NK-92 (cell line): ENCODE measurements around the gene OSBPL2.
A peak's percentile ranks its signal among the peaks of the same experiment; 100 is the strongest.

Experiments
- DNase-seq: peaks from one replicate; lab custom pipeline; 2025; ENCODE audit not compliant: unreplicated experiment; lab: John Stamatoyannopoulos, UW

OSBPL2 gene

DNA sequence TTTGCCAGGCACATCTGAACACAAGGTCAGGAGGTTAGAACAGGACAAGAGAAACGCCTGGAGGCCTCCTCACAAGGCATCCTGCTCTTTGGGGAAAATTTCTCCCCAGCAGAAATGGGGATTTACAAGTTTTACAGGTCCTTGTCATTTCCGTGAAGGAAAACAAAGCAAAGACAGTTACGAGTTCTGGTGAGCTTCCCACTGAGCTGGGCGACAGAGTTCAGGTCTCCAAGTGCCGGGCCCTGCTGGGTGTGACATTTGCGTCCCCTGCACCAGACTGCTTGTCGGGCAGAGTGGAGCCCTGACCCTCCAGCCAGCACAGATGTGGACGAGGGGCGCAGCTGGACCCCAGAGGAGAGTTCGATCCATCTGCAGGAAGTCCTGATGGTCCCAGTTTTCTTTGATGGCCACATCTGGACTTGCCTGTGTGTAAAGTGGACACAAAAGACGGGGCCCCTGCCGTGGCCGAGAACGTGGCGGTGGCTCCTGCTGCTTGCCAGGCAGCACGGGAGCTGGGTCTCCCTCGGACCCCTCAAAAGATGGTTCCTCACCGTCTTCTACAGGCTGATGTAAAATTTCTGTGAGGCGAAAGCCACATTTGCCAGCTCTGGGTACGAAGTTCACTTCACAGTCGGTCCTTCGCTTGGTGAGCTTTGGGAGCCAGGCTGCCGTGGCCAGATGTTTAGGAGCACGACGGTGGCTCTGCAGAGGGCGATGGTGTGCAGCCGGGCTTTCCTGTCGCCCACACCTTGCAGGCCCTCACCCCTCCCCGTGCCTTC is 59.3 kb downstream of the OSBPL2 start:
- no peak for DNase-seq

DNA sequence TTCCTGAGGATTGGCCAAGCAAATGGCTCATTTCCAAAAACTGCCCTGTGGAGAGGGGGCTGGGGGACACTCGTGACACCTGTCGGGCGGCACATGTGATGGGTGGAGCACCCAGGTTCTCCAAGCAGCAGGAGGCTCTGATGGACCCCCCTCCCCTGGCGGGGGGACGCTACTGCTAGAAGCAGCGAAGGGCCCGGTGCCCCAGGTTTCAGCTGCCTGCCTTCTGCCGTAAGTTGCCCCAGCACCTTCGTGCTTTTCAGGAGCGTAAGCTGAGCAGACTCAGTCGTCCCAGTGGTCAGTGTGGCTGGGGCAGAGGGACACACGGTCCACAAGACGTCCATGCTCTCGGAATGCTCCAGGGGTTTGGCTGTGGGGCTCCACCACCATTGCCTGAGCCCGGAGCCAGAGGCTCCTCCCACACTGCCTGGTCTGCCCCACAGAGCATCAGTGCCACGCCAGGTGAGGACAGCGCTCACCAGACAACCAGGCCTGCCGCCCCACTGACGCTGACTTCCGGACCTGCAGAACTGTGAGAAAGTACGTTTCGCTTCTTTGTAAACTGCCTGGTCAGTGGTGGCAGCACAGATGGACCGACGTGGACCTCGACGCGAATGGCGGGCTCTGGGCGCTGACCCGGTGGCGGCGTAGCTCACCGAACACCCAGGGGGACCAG is 60.4 kb downstream of the OSBPL2 start:
- no peak for DNase-seq

DNA sequence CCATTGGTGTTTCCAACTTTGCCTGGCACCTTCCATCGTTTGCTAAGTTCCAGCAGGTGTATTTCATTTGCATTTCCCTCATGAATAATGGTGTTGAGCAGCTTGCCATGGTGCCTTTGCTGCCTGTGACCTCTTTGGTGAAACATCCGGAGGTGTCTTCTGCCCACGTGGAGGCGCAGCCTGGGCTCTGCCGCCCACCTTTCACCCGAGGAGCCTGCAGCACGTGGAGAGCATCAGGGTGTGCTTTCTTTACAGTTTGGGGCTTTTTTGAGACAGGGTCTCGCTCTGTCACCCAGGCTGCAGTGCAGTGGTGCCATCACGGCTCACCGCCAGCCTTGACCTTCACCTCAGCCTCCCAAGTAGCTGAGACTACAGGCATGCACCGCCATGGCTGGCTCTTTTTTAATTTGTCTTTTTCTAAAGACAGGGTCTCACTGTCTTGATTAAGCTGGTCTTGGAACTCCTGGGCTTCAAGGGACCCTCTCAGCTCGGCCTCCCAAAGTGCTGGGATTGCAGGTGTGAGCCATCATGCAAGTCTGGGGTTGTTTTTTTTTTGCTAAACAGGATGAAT is 61.4 kb downstream of the OSBPL2 start:
- no peak for DNase-seq

DNA sequence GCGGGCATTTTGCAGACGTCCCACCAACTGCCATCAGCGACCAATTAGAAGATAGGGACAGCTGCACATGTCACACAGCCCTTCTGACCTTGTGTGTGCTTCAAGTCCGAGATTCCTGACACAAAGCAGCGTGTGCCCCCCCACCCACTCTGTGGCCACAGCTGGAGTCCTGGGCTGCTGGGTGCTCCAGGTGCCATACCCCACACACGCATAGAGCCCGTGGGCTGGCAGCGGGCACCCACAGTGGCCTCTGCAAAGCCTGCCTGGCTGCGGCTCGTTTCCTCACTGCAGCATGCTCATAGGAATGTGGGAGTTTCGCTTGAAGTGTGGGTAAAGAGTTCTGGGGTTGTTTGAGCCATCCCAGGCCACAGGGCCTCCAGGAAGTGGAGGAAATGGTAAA is 62.0 kb downstream of the OSBPL2 start:
- DNase-seq = no peak

DNA sequence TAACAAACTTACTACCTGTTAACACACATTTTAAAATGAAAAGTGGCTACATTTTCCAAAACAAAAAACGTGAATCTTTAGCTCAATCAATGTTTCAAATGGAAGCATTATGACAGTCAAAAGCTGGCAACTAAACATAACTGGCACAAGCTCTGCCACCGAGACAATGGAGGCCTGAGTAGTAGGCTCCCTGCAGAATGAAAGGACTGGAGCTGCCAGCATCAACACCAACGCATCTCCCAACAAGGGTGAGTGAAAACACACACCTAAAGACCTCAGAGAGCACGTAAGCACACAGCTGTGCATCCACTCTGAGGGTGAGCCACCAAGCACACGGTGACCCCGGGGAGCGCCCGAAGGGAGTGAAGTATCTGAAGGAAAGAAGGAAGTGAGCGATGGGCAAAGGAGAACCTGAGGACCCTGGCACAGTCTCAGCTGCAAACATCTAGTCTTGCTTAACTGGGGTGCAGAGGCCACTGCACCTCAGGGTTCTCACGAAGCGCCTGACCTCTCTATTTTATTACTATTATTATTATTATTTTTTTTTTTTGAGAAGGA is 62.9 kb downstream of the OSBPL2 start:
- DNase-seq = no peak

DNA sequence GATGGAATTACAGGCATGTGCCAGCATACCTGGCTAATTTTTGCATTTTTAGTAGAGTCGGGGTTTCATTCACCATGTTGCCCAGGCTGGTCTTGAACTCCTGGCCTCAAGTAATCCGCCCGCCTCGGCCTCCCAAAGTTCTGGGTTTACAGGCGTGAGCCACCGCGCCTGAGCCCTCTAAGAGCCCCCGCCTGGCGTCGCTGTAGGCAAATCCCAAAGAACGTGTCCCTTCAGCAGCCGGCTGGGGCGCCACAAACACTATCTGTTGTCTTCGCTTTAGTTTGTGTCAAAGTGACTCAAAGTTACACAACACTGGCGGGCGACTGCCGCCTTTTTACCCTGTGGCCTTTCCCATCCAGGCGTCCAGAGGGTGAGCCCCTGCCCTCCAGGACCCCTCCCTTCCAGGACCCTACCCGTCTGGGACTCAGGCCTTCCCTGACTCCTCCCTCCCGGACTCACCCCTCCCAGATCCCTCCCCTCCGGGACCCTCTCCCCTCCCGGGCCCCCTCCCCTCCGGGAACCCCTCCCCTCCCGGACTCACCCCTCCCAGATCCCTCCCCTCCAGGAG is 63.5 kb downstream of the OSBPL2 start:
- DNase-seq = peak; percentile 25

DNA sequence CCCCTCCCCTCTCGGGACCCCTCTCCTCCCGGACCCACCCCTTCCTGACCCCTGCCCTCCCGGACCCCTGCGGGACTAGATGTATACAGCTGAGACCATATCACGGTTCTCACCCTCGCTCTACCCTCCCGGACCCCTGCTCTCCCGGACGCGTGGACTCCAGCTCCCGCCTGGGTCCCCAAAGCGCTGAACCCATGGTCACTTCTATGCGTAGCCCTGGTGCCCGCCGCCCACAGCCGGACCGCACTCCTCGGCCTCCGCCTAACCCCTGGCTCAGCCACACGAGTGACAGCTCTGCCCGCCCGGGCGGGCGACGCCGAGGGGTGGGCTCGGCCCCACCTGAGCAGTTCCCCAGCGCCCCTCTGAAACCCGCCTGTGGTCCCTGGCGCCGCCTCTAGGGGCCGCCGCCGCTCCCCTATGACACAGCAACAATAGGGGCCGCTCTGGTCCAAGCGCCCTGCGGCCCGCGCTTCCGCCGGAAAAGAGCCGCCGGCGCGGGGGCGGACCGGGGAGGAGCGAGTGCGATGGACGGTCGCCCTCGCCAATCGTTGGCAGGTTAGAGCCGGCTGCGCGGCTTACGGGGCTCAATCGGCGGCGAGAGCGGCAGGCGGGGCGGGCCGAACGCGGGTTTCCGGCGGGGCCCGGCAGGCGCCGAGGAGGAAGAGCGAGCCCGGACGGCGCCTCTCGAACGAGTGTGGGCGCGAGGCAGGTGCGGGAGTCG is 64.2 kb downstream of the OSBPL2 start, which contains the start of gene ADRM1:
TSS of gene ADRM1 (plus strand) at position 657 of the 721 bp plus-strand sequence. CDS start 572 bp downstream, outside the sequence.
- peak; percentile 70 for DNase-seq

DNA sequence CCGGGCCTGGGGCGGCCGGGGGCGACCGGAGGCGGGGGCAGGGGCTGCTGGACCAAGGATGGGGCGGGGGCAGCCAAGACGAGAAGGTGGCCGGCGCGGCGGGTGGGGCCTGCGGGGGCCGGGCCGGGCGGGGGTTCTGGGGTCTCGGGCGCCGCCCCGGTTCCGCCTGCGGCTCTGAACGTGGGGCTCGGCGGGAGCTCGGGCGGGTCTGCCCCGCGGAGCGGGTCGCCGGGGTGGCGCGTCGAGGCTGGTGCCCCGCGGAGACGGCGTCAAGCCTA is 64.7 kb downstream of the OSBPL2 start:
- DNase-seq = no peak

DNA sequence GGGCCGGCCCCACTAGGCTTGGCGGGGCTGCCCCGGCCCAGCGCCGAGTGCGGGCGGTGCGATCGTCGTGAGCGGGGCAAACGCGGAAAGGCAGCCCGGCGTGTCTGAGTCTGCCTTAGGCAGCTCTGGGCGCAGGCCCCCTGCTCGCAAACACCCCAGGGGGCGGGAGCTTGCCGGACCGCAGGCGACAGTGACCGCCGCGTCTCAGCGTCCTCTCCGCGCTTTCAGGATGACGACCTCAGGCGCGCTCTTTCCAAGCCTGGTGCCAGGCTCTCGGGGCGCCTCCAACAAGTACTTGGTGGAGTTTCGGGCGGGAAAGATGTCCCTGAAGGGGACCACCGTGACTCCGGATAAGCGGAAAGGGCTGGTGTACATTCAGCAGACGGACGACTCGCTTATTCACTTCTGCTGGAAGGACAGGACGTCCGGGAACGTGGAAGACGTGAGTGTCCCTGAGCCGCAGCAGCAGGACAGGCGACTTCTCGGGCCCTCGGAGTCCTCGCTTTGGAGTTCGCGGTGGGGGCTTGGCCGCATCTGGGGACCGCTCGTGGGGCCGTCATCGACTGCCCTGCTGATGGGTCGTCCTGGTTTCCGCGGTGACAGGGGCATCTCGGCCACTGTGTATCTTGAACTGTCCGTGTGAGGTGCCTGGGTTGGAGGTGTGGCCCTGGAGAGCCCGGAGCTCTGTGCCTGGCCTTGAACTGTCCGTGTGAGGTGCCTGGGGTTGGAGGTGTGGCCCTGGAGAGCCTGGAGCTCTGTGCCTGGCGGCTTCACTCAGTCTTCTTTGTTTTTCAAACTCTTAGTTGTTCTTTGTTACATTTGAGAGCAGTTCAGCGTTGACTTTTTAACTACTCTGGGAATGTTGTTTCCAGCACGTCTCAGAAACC is 65.3 kb downstream of the OSBPL2 start:
- DNase-seq = no peak

DNA sequence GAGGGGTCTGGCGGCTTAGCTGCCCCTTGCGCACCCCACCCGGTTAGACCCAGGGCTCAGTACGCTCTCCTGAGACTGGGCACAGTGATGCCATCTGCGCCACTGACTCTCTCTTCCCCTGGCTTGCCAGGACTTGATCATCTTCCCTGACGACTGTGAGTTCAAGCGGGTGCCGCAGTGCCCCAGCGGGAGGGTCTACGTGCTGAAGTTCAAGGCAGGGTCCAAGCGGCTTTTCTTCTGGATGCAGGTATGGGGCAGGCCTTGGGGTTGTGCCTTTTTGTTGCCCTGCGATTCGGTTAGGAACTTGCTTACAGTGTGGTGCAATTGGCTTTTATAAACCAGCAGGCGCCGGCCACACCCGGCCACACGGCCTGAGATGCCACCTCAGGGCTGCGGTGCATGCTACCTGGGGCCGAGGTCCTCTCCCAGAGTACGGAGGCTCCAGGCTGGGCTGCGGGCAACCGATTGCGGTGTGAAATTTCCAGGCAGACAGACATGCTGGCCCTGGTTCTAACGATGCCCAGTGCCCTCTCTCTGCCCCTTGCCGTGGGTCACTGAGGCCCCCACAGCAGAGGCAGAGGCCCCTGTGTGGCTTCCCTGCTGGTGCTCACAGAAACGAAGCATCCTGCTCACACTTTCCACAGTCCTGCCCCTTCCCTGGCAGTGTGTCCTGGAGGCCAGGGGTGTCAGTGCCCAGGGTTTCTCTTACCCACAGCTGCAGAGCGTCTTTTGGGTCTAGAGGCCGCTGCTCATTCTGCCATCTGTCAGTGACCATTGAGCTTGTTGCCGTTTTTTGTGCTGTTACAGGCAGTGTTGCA is 66.2 kb downstream of the OSBPL2 start:
- DNase-seq = no peak

DNA sequence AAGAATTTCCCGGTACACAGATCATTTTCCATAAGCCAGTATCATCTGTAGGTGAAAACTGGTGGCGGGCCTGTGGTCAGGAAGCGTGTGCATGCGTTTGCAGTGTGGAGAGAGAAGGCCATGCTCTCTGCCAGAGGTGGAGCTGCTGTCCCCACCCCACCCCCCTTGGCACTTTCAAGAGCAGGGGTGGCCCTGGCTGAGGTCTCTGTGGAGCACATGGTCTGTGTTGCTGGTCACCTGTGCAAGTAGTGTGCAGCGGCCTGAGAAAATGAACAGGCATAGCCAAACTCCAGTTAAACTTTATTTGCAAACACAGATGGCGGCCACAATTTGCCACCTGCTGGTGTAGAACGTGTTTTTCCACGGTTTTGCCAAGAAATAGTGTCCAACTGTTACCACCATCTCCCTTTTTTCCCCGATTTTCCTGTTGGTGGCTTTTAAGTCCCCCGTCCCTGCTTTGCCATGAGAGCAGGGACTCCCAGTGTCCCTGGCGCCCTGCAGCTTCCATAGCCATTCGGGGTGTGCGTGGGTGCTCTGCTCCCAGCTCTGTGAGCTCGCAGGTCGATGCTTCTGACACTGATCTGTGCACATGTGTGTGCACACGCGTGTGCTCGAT is 66.9 kb downstream of the OSBPL2 start:
- no peak for DNase-seq

DNA sequence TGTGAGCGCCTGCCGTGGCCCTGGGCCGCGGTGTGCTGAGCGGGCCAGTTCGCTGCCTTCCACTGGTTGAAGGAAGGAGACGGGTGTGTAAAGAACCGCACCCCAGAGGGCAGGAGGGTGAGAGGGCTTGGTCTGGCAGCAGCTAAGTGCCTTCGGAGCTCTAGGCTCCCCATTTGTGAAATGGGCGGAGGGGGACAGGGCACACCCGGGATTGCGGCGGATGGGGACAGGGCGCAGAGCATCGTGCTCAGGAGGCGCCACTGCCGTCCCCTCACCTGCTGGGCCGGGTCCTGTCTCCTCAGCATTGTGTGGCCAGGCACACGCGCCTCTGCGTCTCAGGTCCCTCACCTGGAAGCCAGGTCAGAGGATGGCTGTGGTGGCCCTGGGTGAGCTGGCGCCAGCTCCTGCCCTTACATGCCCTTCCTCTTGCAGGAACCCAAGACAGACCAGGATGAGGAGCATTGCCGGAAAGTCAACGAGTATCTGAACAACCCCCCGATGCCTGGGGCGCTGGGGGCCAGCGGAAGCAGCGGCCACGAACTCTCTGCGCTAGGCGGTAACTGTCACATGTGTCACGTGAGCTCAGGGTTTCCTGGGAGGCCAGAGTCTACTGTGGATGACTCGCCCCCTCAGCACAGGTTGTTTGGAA is 67.6 kb downstream of the OSBPL2 start:
- no peak for DNase-seq

DNA sequence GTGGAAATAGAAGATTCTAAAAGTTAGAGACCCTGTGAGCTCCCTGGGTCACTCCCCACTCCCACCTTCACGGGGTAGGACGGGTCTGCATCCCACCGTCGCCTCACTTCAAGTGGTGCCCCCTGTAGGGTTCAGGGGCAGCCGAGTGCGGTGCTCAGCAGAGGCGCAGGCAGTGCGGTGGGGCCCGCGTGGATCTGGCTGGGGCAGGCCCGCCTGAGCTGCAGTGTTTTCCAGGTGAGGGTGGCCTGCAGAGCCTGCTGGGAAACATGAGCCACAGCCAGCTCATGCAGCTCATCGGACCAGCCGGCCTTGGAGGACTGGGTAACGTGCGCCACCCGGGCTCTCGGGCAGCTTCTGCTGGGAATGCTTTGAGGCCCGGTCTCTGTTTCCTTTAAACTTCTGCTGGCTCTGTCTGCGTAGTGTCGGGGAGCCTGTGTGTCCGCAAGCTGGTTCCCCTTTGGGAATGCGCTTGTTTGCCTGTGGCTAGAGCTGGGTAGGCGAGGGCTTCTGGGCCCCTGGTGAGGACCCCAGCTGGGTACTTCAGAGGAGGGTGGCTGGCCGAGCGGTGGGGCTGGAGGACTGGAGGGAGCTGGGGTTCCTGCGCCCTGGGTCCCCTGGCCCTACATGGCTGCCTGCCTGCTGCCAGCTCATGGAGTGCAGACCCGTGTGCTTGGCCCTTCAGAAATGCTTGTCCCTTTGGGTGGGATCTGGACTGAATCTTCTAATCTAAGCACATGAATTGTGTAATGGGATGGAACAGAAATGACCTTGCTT is 68.3 kb downstream of the OSBPL2 start:
- no peak for DNase-seq

DNA sequence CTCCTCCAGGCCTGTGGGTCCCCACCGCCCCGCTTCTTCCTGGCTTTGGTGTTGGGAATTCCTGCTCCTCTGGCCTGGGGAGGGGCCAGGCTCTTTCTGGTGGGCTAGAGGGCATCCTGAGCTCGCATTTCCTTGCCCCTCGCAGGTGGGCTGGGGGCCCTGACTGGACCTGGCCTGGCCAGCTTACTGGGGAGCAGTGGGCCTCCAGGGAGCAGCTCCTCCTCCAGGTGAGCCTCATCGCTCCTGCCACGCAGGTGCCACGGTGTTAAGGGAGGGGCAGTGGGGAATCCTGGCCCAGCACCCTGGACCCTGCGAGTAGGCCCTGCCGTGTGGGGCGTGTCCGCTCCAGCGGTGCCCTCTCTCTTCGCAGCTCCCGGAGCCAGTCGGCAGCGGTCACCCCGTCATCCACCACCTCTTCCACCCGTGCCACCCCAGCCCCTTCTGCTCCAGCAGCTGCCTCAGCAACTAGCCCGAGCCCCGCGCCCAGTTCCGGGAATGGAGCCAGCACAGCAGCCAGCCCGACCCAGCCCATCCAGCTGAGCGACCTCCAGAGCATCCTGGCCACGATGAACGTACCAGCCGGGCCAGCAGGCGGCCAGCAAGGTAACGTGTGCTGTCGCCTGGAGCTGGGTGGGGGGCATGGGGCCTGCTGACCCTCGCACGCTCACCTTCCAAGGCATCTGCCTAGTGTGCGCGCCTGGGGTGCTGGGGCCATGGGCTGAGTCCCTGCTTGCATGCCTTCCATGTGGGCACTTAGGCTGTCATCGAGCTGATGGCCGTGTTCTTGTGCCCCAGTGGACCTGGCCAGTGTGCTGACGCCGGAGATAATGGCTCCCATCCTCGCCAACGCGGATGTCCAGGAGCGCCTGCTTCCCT is 69.1 kb downstream of the OSBPL2 start:
- DNase-seq = no peak

DNA sequence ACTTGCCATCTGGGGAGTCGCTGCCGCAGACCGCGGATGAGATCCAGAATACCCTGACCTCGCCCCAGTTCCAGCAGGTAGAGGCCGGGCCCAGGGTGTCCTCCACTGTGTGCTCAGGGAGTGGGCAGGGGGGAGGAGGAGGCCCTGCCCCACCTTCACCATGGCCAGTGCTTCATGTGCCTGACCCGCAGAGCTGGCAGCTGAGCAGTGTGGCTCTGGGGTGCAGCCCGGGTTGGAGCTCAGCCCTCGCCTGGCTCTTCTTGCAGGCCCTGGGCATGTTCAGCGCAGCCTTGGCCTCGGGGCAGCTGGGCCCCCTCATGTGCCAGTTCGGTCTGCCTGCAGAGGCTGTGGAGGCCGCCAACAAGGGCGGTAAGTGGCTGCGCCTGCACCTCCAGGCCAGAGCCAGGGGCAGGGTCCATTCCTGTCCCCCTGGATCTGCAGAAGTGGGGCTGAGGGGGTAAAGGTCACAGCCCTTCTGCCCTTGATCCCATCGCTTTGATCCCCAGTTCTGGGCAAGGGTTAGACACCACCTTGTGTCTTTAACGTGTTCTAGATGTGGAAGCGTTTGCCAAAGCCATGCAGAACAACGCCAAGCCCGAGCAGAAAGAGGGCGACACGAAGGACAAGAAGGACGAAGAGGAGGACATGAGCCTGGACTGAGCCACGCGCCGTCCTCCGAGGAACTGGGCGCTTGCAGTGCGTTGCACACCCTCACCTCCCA is 69.9 kb downstream of the OSBPL2 start:
- DNase-seq = no peak
